CD4-positive, alpha-beta T cell treated with Interferon gamma for 1 hour (primary cell): Measurements from ENCODE around the gene FOXO1.

Source experiments
- DNase-seq: peaks from one replicate; pipeline ENCODE4 v3.0.0-alpha.2; 2020

Gene FOXO1

DNA sequence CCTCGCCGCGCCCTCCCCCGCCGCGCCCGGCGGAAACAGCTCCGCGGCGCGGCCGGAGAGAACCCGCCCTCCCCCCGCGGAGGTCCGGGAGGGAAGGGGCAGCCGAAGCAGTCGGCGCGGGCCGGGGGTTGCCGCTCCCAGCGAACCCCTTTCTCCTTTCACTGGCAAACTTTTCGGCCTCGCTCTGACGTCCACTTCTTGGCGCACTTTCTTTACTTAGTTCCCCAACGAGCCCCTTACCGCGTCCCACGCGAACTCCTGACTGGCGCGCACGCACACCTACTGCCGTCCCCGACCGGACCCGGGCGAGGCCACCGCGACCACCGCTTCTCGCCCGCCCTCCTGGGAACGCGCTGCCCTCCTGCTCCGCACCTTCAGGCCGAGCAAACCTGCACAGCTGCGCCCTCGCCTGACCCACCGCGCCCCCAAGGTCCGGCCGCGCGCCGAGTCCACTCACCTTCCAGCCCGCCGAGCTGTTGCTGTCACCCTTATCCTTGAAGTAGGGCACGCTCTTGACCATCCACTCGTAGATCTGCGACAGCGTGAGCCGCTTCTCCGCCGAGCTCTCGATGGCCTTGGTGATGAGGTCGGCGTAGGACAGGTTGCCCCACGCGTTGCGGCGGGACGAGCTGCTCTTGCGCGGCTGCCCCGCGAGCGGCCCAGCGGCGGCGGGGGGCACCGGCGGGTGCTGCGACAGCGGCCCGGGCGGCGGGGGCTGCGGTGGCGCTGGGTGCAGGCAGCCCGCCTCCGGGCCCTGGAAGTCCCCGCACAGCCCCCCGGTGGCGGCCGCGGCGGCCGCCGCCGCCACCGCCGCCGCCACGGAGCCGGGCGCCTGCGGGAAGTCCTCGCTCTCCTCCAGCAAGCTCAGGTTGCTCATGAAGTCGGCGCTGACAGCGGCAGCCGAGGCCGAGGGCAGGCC is 1.1 kb downstream of the FOXO1 start:
- peak; percentile 41 for DNase-seq

DNA sequence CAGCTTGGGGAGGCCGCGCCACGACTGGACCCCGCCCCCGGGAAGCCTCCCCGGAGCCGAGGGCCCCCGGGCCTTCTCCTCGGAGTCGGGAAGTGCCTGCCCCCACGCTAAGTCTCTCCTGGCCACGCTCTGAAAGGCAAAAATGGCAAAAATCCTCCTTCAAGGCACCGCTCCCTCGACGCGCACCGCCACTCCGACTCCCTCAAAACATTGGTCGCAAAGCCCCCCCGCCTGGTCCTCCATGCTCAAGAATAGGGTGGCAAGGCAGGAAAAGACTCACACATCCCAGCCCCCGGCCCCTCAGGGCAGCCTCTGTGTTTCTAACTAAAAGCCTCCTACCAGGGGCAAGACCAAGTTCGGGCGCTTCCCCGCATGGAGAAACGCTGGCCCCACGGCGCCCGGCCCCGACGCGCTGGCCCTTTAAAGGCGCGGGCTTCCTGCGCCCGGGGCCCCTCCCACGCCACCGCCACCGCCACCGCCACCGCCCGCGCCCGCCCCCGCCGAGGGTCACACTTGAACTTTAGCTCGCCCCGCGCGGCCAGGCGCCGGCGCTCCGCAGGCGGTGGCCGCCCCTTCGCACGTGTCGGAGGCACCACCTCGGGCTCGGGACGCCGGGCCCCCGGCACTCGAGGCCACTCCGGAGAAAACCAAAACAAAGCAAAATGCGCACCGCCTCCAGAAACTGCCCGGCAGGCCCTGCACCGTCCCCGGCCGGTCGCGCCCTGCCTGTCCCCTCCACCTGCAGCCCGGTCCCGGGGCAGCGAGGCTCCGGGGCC is 1.9 kb downstream of the FOXO1 start:
- peak; percentile 60 for DNase-seq

DNA sequence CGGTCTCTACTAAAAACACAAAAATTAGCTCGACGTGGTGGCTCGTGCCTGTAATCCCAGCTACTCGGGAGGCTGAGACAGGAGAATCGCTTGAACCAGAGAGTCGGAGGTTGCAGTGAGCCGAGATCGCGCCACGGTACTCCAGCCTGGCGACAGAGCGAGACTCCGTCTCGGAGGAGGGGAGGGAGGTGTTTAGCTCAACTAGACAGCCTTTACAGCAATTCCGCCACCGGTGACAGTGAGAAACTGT is 2.4 kb downstream of the FOXO1 start:
- peak; percentile 72 for DNase-seq

DNA sequence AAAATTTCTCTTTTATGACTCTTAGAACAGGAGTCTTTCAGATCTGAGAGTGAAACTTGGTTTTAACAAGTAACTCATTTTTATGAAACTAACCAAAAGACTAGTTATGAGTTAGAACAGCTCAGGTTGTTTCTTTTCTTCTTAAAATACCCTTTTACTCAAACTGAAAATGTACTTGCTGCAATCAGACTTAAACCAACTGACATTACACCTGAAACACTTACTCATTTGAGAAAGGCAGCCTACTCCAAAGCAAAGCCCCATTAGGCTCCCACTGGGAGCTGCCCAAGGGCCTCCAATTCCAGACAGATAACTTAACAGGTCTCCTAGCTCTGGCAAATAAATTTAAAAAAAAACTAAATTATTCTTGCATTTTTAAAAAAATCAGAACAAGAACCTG is 3.6 kb downstream of the FOXO1 start:
- no peak for DNase-seq

DNA sequence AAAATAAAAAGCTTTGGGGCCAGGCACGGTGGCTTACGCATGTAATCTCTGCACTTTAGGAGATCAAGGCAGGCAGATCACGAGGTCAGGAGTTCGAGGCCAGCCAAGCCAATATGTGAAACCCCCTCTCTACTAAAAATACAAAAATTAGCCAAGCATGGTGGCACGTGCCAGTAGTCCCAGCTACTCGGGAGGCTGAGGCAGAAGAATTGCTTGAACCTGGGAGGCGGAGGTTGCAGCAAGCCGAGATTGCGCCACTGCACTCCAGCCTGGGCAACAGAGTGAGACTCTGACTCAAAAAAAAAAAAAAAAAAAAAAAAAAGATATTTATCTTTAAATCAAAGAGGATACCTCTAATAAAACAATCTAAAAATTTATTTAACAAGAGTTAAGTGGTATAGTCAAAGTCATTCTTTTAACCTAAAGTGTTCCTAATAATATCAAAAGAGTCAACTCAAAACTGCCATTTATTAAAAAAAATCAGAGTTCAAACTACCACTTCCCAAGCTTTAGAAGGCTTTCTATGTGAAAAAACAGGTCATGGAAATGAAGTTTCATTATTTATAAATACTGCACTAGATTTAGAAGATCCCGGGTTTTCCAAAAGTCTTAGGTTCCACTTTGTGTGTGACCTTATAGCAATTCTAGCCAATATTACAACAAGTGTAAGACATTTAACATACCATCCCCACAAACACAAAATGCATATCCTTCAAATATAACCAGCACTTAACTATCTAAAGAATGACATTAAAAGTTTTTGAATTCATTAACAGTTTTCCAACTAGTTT is 4.4 kb downstream of the FOXO1 start:
- DNase-seq = no peak

DNA sequence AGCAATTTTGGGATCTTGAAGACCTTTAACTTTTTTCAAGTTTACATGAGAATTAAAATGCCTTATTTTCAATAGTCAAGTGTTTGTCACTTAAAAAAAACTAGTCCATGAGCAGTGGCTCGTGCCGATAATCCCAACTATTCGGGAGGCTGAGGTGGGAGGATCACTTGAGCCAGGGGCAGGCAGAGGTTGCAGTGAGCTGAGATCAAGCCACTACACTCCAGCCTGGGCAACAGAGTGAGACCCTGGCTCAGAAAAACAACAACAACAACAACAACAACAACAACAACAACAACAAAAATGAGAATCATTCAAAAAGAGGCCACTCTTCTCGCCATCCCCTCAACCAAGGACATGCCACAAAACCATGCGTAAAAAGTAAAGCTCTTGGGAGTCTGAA is 5.7 kb downstream of the FOXO1 start:
- DNase-seq = no peak

DNA sequence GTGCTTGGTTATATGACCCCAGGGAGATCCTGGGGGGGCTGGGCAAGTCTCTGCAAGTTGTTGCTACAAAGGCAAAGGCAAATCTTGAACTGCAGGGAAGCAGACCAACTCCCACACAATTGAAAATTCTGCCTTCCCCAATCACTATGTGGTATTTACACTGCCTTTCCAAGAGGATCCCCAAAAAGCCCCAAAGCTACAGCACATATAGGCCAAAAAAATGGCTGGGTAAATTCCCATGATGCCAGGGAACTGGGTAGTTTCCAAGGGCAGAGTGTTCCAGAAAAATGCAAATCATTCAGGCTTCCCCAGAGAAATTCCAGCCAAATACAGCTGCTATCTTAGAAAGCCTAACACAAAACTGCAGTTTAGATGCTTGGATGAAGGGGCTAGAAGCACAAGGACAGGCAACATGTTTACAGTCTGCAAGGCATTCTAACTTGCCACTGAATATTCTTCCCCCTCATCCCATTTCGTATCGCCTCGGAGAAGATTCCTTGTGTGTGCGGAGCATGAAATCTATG is 6.2 kb downstream of the FOXO1 start:
- no peak for DNase-seq

DNA sequence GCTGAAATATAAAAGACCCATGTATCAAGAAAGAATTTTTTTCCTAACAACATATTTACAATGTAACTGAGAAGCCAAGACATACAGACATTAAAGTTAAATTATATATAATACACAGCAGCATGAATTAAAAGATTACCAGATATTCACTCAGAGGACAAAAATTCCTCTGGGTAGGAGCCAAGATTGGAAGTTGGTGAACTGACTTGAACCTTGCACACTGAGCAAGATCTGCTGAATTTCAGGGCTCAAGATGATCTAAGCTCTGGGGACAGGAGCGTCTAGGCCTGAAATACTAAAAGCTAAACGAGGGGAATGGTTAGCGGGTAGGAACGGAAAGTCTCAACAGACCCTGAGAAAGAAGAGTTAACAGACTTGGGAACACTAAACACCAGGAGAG is 8.5 kb downstream of the FOXO1 start:
- DNase-seq = no peak

DNA sequence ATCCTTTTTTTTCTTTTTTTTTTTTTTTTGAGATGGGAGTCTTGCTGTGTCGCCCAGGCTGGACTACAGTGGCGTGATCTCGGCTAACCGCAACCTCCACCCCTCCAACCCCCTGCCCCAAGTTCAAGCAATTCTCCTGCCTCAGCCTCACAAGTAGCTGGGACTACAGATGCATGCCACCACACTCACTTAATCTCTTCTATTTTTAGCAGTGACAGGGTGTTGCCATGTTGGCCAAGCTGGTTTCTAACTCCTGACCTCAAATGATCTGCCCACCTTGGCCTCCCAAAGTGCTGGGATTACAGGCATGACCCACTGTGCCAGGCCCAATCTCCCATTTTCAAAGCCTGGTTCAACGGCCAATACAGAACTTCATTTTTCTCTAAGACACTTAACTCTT is 9.1 kb downstream of the FOXO1 start:
- DNase-seq = no peak

DNA sequence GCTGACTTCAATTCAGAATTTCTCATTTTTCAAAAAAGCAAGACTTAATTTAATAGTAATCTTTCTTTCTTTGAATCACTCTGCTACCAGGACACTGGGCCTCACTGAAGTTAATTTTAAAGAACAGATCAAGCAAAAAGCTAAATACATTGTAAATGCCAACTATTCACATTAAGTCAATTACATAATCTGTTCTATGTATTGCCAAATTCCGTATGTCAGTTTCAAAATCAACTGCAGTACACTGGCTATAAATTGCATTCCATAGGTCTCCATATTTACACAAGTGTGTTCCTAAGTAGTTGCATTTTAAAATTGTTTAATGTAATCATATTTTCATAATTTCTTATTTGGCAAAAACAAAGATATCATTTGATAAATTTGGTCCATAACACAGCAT is 10.1 kb downstream of the FOXO1 start:
- no peak for DNase-seq

DNA sequence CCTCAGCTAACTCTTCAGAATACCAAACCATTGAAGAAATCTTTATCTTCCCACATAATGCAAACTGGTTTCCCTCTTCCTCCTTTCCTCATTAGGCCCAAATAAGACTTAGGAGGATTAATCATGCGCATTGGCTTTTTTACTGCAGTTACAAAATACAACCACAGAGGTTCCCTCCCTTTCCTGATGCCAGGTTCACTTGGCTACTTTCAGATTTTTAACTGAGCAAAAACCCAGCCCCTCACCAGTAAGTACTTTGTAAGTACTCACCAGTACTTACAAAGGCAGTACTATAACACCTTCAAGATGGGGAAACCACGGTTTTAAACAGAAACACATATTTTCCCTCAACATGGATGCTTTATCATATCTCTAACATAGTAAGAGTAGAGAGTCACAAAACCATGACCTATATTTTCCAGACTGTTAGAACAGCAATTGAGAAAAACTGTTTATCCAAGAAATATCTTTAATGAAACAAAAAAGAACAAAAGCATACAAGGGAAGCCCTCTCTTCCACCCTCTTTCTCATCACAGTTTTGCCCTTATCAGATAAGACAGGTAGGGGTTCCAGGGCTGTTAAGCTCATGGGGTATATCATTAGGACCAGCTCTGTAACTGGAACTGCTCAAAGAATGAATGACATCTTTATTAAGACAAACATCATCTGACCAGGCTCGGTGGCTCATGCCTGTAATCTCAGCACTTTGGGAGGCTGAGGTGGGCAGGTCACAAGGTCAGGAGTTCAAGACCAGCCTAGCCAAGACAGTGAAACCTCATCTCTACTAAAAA is 12.7 kb downstream of the FOXO1 start:
- no peak for DNase-seq

DNA sequence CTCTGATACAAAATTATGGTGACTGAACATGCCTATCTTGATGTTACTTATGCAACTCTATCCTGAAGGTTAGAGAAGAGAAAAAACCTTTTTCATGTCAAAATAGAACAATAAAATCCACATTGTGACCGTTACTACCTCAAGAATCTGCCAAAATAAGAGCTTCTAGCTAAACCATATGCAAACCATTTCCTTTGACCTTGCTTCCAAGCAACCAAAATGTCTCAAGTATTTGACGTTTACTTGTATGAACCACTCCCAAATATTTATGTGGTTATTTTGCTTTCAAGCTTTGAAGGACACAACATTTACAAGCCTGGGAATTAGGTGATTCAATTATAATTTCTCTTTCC is 13.9 kb downstream of the FOXO1 start:
- no peak for DNase-seq

DNA sequence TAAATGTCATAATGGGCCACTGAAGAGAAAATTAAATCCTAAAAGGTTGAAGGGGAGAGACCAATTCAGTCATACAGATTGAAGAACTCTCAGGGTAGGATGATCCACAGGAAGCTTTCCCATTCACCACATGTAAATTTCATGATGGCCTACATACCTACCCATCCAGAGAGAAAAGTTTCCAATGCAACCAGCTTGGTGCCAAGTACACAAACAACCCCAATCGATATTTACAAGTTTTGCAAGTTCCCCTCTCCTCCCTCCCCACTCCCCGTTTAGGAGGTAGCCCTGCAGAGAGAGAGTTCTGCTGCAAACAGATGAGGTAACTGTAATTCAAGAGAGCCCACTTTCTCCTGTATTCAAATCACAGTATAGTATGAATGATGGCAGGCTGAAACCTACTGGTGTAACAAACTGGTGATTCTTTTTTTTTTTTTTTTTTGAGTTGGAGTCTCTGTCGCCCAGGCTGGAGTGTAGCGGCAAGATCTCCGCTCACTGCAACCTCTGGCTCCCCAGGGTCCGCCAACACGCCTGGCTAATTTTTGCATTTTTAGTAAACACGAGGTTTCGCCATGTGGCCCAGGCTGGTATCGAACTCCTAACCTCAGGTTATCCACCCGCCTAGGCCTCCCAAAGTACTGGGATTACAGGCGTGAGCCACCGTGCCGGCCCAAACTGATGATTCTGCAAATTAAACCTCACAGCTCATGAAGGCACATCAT is 14.4 kb downstream of the FOXO1 start:
- no peak for DNase-seq

DNA sequence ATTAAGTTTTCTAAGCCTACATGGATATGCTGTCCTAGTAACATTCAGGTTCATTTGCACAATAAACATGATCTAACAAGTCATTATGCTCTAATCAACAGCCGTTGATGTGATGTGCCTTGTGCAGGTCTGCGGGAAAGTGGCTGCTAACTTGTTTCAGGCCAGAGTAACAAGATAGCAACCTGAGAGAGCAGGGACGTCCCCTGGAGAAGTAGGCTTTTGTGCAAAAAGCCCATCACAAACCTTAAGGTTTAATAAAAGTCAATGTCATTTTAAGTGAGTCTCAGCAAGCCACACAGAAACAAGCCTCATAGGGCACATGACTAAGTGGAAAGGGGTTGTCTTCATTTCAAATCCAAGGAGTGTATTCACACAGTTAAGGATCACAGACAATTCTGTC is 17.6 kb downstream of the FOXO1 start:
- no peak for DNase-seq

DNA sequence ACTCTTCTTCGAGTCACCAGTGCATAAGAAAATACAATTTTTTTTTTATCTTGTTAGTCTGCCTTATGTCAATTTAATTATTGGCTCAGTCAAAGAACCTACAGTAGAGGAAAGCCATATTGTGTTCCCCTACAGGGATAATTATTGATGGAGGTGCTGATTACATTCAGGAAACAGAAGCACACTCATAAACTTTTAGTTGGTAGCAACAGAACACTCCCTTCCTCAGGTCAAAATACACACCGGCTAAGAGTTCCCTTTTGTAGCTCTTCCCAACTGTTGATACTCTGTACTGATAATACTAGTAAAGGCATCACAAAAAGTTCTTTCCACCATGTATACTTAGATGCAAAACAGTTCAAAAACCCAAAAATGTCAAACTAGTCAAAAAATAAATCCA is 18.4 kb downstream of the FOXO1 start:
- no peak for DNase-seq

DNA sequence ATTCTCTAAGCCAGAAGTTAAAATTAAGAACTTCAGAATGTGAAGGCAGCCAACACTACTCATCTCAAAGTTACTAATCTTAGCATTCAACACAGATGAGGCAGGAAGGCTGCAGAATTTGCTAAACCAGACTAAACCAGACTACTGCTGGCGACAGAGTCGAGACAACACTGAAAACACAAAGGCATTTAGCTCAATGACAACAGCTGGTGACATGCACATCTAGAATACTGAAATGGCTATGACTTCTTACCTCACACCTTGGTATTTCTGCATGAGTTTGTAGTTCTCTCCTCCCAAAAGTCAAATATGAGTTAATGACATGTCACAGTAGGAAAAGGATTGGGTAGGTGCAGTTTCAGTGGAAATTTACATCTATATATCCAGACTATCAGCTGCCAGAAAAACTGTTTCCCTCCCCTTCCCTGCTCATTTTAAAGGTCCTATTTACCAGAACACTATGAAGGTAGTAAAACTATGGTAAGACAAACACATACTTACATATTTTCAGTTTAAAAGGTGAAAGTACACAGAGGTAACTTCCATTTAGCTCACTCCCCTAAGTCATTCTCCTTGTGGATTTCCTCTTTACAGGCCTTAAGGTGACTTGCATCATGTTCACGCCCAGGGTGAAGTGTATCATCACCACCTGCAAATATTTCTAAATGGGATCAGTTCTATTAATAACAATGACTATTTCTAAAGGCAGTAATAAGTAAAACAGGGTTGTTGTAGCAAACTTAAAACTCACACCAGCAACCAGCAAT is 21.4 kb downstream of the FOXO1 start:
- DNase-seq = no peak

DNA sequence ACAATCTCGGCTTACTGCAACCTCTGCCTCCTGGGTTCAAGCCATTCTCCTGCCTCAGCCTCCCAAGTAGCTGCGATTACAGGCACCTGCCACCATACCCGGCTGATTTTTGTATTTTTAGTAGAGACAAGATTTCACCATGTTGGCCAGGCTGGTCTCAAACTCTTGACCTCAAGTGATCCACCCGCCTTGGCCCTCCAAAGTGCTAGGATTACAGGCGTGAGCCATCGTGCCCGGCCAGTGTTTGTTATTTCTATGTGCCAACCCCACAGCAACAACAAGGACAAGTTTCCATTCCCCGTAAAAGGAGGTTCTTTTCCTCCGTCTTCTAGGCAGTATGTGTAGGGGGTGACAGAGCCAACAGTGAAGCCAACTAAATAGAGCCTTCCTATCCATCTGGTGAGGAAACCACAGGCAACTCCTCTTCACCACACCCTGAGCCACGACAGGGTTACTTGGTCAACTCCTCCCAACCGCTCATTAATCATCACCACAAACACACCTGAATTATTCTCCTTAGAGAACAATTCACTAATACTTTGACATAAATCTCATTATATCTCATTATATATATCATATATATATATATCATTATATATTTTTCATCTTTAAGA is 25.5 kb downstream of the FOXO1 start:
- DNase-seq = no peak

DNA sequence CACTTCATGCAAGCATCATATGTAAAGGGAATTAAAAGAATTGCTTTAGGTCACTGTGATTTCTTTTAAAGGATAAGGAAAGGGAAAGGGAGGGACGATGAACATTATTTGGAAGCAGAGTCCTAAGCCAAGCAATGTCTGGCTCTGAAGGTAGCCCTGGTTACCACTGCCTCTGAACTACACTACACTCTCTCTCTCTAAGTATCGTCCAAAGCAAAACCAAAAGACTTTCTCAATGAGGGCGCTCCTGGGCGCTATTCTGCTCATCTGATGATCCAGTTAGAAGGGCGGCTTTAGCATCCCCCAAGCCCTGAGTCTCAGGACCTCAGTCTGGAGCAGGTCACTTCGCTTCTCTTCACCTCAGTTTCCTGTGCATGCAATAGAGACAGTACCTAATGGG is 26.2 kb downstream of the FOXO1 start:
- DNase-seq = no peak

DNA sequence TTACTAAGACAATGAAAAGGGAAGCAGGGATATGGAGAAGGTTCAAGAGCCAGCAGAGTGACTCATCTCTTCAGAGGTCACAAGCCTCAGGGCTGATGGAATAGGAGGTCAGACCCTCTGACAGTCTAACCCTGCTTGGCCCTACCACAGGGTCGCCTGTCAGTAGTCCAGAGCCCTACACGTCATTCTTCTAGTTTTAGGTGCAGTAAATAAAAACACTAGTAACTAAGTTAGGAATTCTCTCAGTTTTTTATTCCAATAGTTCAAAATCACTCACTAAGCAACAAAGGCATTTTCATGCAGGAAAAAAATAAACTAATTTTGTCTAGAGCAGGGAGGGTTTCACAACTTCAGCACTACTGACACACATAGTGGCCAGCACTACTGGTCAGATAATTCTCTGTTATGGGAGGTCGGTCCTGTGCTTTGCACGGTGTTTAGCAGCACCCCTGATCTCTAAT is 27.2 kb downstream of the FOXO1 start:
- peak; percentile 39 for DNase-seq

DNA sequence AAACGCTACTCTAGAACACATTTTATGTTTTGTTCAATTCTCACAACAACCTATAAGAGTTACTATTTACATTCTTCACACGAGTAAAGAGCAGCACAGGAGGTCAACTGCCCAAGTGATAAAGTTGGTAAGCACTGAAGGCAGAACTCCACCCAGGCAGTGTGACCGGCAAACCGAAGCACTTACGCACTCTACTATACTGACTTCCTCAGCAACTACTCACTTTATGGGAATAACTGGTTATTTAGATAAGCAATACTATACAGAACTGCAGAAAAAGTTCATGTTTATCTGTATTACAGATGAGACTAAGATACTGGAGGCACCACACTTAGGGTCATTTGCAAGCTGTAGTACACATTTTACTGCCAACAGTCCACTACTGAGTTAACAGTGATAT is 28.8 kb downstream of the FOXO1 start:
- DNase-seq = peak; percentile 28
